HG03354 (cell line): ENCODE measurements around the gene CDX1.

Experiments used
- ATAC-seq: cut with Tn5 transposase; IDR thresholded peaks from one replicate; pipeline ENCODE4 v1.9.1; 2021; ENCODE audit warnings: mild to moderate bottlenecking; ENCODE audit not compliant: unreplicated experiment, poor library complexity, severe bottlenecking

The CDX1 gene

DNA sequence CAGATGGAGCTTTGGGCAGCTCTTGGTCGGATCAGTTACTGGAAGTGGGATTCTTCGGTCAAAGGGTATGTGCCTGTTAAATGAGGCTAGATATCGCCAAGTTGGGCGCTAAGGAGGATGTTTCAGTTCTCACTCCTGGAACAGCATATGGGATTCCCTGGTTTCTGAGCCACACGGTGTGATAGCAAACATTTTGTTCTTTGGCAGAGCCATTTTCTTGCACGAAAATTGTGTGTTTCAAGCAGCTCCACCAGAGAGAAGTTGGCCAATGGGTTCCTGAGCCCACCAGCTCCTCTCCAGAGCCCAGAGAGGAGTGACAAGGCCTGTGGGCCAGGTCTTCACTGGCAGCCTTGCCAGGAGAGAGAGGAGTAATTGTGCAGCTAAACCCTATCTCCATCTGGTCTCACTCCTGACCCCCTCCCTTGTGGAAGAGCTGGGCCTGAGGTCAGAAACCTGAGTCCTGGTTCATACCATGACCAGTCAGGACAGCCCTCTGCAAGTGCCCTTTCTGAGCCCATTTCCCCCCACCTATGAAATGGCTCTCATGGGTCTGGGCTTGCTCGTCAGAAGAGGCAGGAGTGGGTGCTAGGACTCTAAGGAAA is 12.5 kb downstream of the CDX1 start:
- no peak for ATAC-seq

DNA sequence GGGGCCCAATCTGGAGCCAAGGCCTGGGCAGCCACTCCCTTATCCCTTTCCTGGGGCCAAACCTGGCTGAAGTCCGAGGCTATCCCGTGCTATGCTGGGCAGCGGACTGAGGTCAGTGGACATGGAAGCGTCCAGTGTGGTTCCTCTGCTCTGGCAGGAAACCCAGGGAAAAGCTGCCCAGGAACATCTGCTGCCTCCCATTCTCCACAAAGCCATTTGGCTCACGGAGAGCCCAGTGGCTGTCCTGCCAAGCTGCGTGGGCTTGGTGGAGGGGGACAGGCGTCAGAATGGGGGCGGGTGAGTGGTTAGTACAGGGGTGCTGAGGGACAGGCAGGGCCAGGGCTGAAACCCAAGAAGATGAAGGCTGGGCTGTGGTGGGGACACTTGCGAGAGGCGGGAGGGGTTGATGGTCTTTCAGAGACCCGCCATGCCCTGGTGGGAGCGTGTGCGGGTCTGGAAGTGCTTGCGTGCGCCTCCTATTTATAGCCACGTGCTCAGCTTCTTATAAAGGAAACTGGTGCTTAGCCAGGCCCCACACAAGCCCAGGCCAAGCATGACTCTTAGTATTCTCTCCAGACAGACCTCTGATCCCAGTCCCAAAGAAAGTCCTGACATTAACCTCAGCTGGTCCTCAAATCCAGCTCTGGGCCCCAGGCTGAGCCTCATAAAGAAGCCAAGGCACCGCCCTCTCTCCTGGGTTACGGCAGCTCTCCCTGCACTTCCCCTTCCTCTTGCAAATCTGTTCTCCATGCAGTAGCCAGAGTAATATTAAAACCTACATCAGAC is 13.9 kb downstream of the CDX1 start:
- no peak for ATAC-seq

DNA sequence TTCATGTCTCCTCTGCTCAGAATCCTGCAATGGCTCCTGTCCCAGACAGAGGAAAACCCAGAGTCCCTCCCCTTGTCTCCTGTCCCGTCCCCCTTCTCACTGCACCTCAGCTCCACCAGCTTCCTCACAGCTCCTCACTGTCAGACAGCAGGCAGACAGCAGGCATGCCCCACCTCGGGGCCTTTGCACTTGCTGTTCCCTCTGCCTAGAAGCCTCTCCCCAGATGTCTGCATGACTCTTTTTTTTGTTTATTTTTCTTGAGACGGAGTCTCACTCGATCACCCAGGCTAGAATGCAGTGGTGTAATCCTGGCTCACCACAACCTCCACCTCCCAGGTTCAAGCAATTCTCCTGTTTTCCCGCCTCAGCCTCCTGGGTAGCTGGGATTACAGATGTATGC is 14.4 kb downstream of the CDX1 start:
- ATAC-seq = no peak

DNA sequence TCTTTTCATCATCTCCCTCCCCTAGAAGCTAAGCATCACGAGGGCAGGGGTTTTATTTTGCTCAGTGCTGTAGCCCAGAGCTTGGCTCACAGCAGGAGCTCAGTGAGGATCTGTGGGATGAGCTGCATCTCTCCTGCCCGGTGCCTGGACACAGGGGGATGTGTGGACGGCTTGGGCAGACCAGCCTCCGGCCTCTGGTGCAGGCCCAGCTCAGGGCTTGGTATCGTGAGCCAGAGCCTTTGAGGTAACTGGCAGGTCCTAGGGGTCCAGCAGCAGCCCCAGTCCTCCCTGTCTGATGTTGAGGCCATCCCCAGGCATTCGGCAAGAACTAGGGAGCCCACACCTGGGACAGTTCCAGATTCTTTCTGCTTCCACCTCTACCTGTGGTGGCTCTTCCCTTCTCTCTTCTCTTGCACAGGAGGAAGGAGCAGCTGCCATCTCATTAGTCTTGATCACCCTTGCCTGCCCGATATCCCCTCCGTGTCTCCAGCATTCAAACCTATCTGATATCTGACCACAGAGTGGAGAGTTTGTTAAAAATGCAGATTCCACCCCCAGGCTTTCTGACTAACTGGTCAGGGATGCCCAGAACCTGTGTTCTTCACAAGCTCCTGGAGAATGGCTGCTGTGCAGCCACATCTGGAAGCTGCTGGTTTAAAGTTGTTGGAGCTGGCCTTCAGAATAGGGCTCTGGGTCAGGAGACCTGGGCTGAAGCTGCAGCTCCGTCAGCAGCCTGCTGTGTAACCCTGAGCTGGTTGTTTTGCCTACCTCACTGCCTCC is 15.4 kb downstream of the CDX1 start:
- no peak for ATAC-seq

DNA sequence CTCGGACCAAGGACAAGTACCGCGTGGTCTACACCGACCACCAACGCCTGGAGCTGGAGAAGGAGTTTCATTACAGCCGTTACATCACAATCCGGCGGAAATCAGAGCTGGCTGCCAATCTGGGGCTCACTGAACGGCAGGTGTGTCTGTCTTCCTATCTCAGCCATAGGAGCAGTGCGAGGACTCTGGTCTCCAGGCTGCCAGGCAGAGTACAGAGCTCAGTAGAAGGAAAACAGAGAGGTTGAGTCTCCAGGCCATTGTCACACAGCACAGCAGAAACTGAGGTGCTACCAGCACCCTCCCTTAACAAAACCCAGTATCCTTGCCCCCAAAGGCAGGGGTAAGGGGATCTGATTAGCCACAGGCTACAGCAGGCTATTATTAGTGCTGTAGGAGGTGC is 16.2 kb downstream of the CDX1 start:
- ATAC-seq = no peak

DNA sequence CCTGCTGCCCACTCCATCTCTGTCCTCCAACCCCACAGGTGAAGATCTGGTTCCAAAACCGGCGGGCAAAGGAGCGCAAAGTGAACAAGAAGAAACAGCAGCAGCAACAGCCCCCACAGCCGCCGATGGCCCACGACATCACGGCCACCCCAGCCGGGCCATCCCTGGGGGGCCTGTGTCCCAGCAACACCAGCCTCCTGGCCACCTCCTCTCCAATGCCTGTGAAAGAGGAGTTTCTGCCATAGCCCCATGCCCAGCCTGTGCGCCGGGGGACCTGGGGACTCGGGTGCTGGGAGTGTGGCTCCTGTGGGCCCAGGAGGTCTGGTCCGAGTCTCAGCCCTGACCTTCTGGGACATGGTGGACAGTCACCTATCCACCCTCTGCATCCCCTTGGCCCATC is 16.9 kb downstream of the CDX1 start:
- no peak for ATAC-seq

DNA sequence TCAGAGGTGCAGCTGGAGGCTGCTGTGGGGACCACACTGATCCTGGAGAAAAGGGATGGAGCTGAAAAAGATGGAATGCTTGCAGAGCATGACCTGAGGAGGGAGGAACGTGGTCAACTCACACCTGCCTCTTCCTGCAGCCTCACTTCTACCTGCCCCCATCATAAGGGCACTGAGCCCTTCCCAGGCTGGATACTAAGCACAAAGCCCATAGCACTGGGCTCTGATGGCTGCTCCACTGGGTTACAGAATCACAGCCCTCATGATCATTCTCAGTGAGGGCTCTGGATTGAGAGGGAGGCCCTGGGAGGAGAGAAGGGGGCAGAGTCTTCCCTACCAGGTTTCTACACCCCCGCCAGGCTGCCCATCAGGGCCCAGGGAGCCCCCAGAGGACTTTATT is 17.4 kb downstream of the CDX1 start:
- ATAC-seq = no peak

DNA sequence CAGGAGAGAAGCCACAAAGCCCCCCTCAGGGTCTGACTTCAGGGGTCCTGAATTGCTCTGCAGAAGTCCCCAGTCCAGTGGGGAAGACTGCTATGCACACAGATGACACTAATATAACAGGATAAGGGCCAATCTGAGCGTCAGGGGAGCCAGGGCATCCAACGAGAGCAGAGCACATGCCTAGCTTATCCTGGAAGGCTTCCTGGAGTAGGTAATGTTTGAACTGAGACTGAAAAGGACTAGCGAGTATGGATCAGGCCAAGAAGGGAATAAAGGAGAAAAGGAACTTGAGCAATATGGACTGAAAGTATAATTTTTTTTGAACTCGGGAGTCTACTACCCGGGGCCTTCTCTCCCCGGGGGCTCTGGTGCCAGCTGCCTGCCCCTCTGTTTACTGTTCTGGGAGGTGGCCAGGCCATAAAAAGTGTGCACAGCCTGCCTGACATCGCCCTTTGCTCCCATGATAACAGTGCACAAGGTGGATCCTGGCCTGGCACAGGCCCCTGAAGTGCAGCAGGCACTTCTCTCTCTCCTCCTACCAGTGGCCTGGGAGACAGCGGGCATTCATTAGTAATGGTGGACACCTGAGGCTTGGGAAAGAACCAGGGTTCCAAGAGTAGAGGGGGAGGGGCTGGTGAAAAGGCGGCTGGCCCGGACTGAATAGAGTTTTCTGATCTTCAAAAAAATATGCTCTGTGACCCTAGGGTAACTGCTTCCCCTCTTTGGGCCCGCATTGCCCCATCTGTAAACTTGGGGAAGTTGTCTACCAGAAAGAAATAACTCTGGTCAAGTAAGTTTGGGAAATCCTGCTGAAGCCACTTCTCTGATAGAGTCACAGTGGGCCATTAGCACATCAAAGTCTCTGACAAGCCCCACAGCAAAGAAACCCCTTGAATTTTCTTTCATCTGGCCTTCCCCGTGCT is 18.7 kb downstream of the CDX1 start:
- ATAC-seq = no peak

DNA sequence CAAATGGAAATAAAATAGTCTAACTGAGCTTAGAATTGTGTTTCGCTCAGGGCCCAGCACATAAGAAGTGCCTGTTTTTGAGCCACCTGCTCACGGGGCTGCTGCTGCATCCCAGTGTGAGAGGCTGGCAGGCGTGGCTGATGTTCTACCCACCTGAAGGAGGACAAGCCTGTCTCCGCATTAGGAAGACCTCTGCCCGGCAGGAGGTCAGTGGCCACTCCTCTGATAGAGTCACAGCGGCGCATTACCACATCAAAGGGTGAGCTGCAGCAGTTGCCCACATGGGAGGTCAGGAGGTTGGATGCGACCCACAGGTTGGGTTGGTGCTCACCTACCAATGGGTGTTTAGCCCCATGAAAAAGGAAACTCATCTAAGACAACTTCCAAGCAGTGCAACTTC is 19.6 kb downstream of the CDX1 start:
- no peak for ATAC-seq

DNA sequence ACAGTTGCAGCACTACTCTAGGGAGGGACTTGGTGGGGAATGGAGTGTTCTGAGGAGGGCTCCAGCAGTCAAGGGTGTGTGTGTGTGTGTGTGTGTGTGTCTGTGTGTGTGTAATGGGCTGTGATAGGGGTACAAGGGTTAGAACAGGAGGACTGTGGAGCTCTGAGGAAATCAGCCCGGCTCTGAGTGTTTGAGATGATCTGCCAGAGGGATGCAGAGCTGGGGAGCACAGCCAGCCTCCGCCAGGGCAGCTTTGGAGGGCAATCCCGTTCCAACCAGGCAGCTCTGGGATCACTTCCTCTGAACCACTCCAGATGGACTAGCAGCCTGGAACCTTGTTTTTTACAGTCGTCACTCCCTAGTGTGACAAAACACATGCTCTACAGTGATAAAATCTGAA is 20.3 kb downstream of the CDX1 start:
- ATAC-seq = no peak

DNA sequence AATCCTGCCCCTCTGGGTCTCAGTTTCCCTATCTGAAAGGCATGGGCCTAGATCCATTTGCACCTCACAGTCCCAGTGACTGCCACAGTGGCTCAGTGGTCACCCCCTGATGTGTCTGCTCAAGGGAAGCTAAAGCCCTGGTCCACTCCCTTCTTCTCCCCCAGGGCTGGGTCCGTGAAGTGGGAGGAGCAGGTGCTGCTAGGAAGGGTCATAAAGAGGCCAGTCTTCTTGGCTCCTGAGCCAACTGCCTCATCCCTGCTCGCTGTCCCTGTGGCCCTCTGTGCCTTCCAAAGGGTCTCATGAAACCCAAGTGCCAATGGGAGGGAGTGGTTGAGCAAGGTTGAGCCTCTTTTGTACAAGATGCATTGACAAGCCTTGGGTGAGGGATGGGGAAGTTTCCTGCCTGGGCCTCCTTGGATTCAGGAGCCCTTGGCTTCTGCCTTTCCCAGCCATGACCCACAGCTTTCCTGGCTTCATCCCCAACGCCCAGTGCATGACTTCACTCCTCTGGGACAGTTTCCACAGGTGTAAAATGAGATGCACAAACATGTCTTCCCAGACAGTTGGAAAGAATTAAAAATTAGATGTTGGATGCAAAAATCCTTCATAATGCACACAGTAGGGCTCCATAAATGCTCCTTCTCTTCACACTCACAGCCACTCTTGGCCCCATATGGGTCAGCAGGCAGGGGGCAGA is 21.7 kb downstream of the CDX1 start:
- no peak for ATAC-seq

DNA sequence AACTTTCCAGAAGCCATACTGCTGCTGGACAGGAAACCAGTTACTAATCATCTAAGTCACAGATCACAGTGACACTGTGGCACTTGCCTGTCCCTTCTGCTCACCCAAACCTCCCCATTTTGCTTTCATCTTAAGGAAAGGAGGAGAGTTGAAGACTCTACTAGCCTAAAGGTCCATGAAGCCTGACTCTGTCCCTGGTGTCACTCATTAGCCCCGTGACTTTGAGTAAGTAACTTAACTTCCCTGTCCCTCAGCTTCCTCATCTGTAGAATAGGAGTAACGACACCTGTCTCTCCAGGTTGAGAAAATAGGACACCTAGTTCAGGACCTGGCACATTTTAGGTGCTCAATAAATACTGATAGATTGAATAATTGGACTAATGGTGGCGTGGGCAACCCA is 22.7 kb downstream of the CDX1 start:
- ATAC-seq = no peak

DNA sequence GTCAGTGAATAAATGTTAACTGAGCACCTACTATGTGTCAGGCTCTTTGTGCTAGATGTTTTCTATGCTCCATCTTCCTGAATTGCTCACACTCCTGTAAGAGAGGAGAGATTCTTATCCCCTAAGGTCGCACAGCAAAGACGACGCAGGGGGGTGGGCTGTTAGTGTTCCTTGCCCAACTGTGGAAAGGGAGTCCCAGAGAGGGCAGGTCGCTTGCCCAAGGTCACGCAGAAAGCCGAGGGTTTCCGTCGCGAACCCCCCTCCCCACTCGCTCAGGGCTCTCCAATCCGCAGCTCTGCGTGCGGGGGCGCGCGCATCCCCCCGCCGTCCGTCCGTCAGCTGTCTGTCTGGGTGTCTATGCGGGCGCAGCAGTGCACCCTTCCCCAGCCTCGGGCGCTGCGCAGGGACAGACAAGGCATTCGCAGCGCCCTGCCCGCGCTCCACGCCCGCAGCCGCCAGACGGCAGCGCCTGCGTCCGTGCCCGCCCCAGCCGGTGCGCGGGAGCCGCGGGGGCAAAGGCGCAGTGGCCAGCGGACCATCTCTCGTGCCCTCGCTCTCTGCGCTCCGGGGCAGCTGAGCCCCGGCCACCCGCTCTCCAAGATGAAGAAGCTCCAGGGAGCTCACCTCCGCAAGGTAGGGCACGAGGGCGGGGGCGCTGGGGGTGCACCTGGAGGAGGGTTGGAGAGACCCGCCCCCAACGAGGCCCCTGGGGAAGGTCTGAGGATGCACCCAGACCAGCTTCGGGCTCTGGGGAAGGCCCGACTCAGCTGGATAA is 23.3 kb downstream of the CDX1 start, which contains the start of gene SLC6A7:
SLC6A7 (plus strand) TSS at position 335 of the 775 bp plus-strand sequence; CDS start at position 601, 266 bp downstream.
- ATAC-seq = no peak

DNA sequence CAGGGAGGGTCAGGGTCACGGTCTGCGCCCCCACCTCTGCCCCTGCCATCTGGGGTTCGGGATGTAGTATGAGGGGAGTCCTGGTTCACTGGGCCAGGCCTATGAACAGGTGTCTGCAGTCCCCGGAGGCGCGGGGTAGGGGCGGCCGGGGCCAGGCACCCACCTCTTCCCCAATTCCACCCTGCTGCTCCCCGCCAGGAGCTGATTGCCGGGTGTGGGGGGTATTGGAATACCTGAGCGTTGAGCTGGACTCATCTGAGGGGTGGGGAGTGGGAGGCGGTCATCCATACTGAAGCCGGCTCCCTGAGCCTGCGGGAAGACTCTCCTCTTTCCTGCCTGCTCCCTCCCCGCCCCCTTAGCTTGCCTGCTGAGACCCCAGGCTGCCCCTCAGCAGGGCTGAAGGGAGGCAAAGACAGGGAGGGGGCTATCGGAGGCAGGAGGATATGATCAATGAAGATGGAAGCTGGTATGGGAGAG is 24.0 kb downstream of the CDX1 start:
- no peak for ATAC-seq

DNA sequence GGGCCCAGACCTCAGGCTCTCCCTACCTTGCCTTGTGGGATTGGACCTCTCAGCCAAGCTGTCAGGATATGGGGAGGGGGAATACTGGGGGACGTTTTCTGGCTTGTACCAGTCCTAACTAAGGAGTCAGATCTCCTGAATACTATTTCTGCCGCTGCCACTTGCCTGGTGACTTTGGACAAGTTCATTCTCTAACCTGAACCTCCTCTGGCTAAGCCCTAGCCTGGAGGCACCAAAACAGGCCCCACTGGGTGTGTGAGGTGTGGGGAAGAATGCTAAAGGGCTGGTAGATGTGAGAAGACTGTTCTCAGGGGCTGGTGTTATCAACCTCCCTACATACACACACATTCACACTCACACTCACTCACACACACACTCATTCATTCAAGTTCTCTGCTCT is 24.4 kb downstream of the CDX1 start:
- ATAC-seq = no peak

DNA sequence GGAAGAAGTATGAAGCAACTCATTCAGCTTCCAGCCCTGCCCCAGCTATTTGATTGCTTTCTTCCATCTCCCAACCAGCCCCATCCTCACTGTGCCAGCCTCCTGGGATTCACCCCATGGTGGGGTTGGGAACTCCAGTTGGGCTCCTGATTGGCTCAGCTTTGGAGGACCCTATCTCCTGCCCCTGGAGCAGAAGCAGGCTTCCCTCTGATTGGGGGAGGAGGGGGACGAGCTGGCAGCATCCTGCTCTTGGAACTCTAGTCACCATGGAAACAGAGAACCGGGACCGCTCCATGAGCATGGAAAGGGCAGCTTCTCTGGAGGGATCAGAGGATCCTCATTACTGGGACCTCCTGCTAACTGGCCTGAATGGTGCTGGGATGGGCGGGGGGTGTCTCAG is 25.9 kb downstream of the CDX1 start:
- no peak for ATAC-seq

DNA sequence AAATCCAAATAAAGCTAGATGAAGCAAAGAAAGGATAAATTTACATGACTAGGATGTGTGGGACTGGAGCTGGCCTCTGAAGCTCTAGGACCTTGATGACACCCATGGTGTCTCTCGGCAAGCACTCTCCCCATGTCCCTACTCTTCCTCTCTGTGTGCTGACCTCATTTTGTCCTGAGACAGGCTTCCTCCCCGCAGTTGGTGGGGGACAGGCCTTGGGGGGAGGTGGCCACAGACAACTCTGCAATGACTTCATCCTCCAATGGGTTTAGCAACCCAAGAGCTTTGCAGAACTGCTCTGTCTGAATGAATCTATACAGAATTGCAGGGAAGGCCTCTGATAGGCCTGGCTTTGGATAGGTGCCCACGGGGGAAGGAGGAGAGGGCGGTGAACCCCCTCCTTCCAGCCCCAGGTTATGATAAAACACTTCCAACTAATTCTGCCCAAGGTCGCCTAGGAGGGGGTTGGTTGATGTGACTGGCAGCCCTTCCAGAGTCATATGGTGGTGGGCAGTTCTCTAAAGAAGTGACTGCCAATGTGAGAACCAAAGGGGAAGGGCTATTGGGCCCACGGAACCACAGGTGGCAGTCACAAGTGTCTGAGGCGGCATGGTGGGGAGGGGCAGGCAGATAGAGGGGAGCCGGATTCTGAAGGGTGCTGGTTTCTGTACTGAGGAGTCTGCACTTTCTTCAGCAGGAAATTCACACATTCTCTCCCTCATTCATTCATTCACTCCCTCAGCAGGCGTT is 29.3 kb downstream of the CDX1 start:
- no peak for ATAC-seq

DNA sequence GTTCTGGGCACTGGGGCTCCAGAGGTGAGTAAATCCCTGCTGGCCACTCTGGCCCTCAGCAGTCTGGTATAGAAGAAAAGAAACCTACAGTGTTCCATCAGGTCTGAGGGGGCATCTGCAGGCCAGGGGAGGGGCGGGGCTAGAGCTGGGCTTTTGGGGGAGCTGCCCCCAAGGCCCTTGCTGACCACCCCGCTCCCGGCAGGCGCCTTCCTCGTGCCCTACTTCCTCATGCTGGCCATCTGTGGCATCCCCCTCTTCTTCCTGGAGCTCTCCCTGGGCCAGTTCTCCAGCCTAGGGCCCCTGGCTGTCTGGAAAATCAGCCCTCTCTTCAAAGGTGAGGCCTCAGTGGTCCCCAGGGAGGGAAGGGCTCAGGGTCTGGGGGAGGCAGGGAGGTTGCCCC is 29.9 kb downstream of the CDX1 start:
- ATAC-seq = no peak
